SU-DHL-6 (cell line): ENCODE results near the gene SGPL1.

Experiments used
- H2AFZ ChIP-seq: fragments of 200-600 bp; sonication (generic); 2 replicates; pipeline ENCODE4 v1.6.1; 2014; ENCODE audit warnings: low read depth, mild to moderate bottlenecking, moderate library complexity, mixed read lengths, antibody characterized with exemption, low read length; ENCODE audit not compliant: severe bottlenecking
- H3F3A ChIP-seq: fragments of 200-600 bp; shearing (Covaris generic); 2 replicates; pipeline ENCODE4 v1.6.0; 2016; ENCODE audit warnings: antibody characterized with exemption, mild to moderate bottlenecking; ENCODE audit not compliant: insufficient read depth
- H3K27ac ChIP-seq: fragments of 200-600 bp; sonication (generic); 2 replicates; pipeline ENCODE4 v1.5.1; 2016; ENCODE audit warnings: low read depth, mild to moderate bottlenecking, low read length, moderate library complexity, mixed read lengths
- H3K27me3 ChIP-seq: fragments of 200-600 bp; sonication (generic), shearing (Covaris generic); 2 replicates; pipeline ENCODE4 v1.6.0; 2014; ENCODE audit warnings: mild to moderate bottlenecking, low read length
- H3K36me3 ChIP-seq: fragments of 200-600 bp; sonication (generic); 2 replicates; pipeline ENCODE4 v1.6.1; 2014; ENCODE audit warnings: mild to moderate bottlenecking, low read length, mixed read lengths
- H3K4me2 ChIP-seq: fragments of 300-600, 200-600 bp; shearing (Covaris generic), sonication (generic); 2 replicates; pipeline ENCODE4 v1.6.0; 2014; ENCODE audit warnings: low read length, low read depth, mild to moderate bottlenecking; ENCODE audit not compliant: poor library complexity, severe bottlenecking
- H3K4me3 ChIP-seq: fragments of 200-600 bp; sonication (generic); 2 replicates; pipeline ENCODE4 v1.5.1; 2014; ENCODE audit warnings: antibody characterized with exemption, low read length, mild to moderate bottlenecking, mixed read lengths; ENCODE audit not compliant: insufficient read depth, poor library complexity, severe bottlenecking
- H3K79me2 ChIP-seq: fragments of 200-600 bp; sonication (generic); 2 replicates; pipeline ENCODE4 v1.6.1; 2014; ENCODE audit warnings: mild to moderate bottlenecking, low read length, moderate library complexity; ENCODE audit not compliant: insufficient read depth
- H3K9ac ChIP-seq: fragments of 200-600 bp; sonication (generic); 2 replicates; pipeline ENCODE4 v1.7.0; 2014; ENCODE audit warnings: mild to moderate bottlenecking, low read length
- H3K9me2 ChIP-seq: fragments of 200-600 bp; sonication (generic); replicated peaks from 2 replicates; pipeline ENCODE4 v1.6.1; 2014; ENCODE audit warnings: low read length; ENCODE audit not compliant: insufficient read depth
- H3K9me3 ChIP-seq: fragments of 200-600 bp; sonication (generic); 2 replicates; pipeline ENCODE4 v1.6.1; 2014; ENCODE audit warnings: low read length, mixed read lengths; ENCODE audit not compliant: insufficient read depth
- H4K20me1 ChIP-seq: fragments of 200-600 bp; sonication (generic); 2 replicates; pipeline ENCODE4 v1.6.1; 2014; ENCODE audit warnings: low read depth, mild to moderate bottlenecking, antibody characterized with exemption, low read length, moderate library complexity, mixed read lengths
- EZH2phosphoT487 ChIP-seq: fragments of 200-600 bp; sonication (generic), shearing (Covaris generic); conservative IDR thresholded peaks from 2 replicates; pipeline ENCODE4 v1.6.1; 2018; ENCODE audit warnings: mild to moderate bottlenecking, antibody characterized with exemption, low read length, moderate library complexity, mixed read lengths
- TF ChIP-seq, protein P1 (sequence below): fragments of 200-600 bp; sonication (generic); IDR thresholded peaks from one replicate; pipeline ENCODE4 v1.5.1; 2017; ENCODE audit warnings: antibody characterized with exemption, mild to moderate bottlenecking, low read length, moderate library complexity; ENCODE audit not compliant: insufficient read depth, poor library complexity, severe bottlenecking

The SGPL1 gene

DNA sequence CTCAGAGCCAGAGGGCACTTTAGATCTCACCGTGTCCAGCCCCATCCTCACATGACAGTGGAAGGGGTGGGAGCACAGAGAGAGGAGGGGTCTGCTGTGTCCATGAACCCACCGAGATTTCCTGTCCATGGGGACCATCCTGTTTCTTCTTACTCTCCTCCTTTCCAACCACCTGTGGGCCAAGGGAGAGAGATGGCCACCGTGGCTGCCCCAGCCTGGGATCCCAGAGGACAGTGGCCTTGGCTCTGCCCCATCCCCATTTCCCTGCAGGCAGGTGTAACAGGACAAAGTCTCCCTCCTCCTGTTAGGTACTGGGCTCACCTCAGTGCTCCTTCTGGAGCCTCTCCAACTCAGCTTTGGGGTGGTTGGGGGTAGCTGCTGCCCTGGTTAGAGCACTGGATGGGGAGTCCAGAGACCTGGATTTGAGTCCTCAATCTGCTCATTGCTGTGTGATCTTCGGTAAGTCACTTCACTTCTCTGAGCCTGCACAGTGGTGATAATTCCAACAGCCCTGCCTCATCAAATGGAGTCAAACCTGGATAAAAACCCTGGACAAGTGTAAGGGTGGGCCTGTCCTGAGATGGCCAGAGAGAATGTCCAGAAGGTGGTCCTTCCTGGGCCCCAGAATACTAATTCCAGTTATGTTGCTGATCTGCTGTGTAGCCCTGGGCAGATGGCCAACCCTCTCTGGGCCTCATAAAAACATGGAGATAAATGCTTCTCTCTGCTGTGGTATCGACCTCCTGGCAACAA lies 90.5 kb downstream of the SGPL1 start:
- Histone ChIP-seq H3K4me3 (no peak overlapping the region), H3K9me2 (no peaks in the 10 kb centered on the region), H3K79me2 (no peaks in the 10 kb centered on the region), H3K27ac (no peak overlapping the region), H3K27me3 (no peaks in the 10 kb centered on the region), H3K36me3 (no peaks in the 10 kb centered on the region), H3K9me3 (no peaks in the 10 kb centered on the region), H4K20me1 (no peaks in the 10 kb centered on the region), H3K4me2 (no peak overlapping the region), H2AFZ (no peak overlapping the region), H3K9ac (no peak overlapping the region), H3F3A (no peaks in the 10 kb centered on the region)
- TF ChIP-seq, protein P1, sequence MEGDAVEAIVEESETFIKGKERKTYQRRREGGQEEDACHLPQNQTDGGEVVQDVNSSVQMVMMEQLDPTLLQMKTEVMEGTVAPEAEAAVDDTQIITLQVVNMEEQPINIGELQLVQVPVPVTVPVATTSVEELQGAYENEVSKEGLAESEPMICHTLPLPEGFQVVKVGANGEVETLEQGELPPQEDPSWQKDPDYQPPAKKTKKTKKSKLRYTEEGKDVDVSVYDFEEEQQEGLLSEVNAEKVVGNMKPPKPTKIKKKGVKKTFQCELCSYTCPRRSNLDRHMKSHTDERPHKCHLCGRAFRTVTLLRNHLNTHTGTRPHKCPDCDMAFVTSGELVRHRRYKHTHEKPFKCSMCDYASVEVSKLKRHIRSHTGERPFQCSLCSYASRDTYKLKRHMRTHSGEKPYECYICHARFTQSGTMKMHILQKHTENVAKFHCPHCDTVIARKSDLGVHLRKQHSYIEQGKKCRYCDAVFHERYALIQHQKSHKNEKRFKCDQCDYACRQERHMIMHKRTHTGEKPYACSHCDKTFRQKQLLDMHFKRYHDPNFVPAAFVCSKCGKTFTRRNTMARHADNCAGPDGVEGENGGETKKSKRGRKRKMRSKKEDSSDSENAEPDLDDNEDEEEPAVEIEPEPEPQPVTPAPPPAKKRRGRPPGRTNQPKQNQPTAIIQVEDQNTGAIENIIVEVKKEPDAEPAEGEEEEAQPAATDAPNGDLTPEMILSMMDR = no peak
- no peak for TF ChIP-seq EZH2phosphoT487

DNA sequence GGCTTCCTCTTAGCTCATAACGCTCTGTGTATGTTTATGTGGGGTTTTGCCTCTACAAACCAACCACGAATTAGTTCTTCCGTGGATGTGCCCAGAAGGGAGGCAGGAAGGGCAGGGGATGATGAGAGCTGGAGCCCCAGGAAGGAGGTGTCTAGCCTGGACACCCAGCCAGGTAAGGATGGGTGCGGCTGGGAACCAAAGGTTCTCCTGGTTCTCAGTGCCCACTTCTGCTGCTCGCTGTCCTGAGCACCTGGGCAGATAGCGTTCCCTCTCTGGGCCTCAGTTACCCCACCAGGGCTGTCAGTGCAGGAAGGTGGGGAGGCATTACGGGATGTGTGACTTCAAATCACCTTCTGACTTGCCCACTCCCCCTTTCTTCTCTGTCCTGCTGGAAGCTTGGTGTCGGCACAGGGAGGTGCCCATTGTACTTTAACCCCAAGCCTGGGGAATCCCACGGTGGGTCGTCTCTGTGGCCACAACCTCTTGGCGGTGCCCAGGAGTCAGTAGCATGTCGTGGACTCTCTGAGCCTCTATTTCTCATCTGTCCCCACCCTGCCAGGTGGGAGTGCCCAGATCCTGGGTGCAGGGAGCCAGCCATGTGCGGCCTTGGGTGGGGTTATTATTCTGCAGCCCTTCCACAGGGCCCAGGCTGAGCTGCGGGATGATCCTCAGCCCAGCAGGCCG lies 91.3 kb downstream of the SGPL1 start:
- Histone ChIP-seq H3K27ac (no peak overlapping the region), H3K9ac (no peak overlapping the region), H3K4me3 (no peak overlapping the region), H3K36me3 (no peaks in the 10 kb centered on the region), H3K9me3 (no peaks in the 10 kb centered on the region), H3K79me2 (no peaks in the 10 kb centered on the region), H3F3A (no peaks in the 10 kb centered on the region), H2AFZ (no peak overlapping the region), H4K20me1 (no peaks in the 10 kb centered on the region), H3K4me2 (no peak overlapping the region), H3K27me3 (no peaks in the 10 kb centered on the region), H3K9me2 (no peaks in the 10 kb centered on the region)
- no peak for TF ChIP-seq EZH2phosphoT487
- TF ChIP-seq, protein P1 = no peak

DNA sequence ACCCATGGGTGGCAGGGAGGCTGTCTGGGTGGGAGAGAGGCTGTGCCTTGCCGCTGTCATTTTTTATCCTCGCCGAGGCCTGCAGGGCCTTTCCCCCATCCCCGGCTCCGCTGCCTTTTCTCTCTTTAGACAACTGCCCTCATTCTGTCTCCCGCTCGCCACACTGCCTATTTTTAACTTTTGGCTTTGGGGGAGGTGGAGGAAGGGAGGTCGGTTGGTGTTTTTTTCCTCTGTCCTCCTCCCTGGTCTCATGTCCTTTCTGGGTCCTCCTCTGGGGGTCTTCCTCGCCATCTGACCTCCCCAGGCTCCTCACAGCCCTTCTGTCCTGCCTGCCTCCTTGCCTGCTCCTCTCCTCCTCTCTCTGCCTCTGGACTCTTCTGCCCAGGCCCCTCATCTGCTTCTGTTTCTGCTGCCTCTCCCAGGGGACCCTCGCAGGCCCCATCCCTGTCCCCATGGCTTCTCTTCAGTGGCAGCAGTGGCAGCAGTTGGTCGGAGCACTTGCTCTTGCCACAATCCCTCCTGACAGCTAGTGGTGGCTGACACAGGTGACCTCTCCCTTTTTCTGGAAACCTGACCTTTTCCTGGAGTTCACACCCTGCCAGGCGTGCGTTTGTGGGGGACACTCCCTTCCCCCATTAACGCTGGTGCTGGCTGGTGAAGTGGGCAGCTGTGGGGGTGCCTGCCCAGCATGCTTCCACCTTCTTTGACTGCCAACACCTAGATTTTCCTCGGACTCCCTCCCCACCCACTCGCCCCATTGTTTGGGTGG lies 92.1 kb downstream of the SGPL1 start:
- no peaks in the 10 kb centered on the region for H3K36me3 ChIP-seq
- H3K4me3 ChIP-seq = no peak overlapping the region
- no peak overlapping the region for H3K9ac ChIP-seq
- TF ChIP-seq, protein P1 = no peak
- TF ChIP-seq EZH2phosphoT487 = no peak
- H3K27ac ChIP-seq = no peak overlapping the region
- no peaks in the 10 kb centered on the region for H3K27me3 ChIP-seq
- no peaks in the 10 kb centered on the region for H4K20me1 ChIP-seq
- H3K9me3 ChIP-seq = no peaks in the 10 kb centered on the region
- no peaks in the 10 kb centered on the region for H3F3A ChIP-seq
- no peaks in the 10 kb centered on the region for H3K79me2 ChIP-seq
- H3K9me2 ChIP-seq = no peaks in the 10 kb centered on the region
- no peak overlapping the region for H3K4me2 ChIP-seq
- no peak overlapping the region for H2AFZ ChIP-seq
